C4-2B (cell line): ENCODE data around the gene NES.

ENCODE experiments used
- CTCF ChIP-seq: fragments of 450-650 bp; conservative IDR thresholded peaks from 2 replicates; pipeline ENCODE4 v1.5.1; 2017; ENCODE audit warnings: mild to moderate bottlenecking
- ZFX ChIP-seq: fragments of 450-650 bp; IDR thresholded peaks from 2 replicates; pipeline ENCODE4 v1.6.1; 2017

- TF ChIP-seq CTCF (no peak), ZFX (no peak)
These were observed 8.2 kb downstream of the NES start for GRCh38 chr1:156668801-156669637.
